Spleen (tissue), 11 donors: ENCODE measurements around the gene ALG1. TPM values are rescaled to one million over a fixed set of nuclear protein-coding genes. Genes with fewer than 3 reads are reported as not detected.
"Not testable (repeated sequence)": the region's sequence is repeated elsewhere in the genome, so short reads cannot be mapped to it uniquely, and the experiment has no call there.

Experiments
- DNase-seq: peaks from one replicate; pipeline ENCODE4 v3.0.0-alpha.2; 2020
- H3K27ac ChIP-seq, 8 donors: fragments of 200-600 bp; sonication (generic) in 7 of 8; 1 replicate in 4 of 8; 2 replicates in 4 of 8; pipeline versions ENCODE4 v1.5.0 to v1.8.0; 2016 to 2021; ENCODE audit warnings: inconsistent platforms in 4 of 8, mild to moderate bottlenecking in 4 of 8, moderate library complexity in 1 of 8
- H3K27me3 ChIP-seq, 7 donors: fragments of 200-600 bp; sonication (generic) in 6 of 7; replicated peaks in 1 of 7; 1 replicate in 4 of 7; 2 replicates in 3 of 7; pipeline versions ENCODE4 v1.5.0 to v1.8.0; 2016 to 2021; ENCODE audit warnings: inconsistent platforms in 3 of 7, mild to moderate bottlenecking in 1 of 7
- H3K36me3 ChIP-seq, 6 donors: fragments of 200-600 bp; sonication (generic) in 5 of 6; 1 replicate in 4 of 6; 2 replicates in 2 of 6; pipeline versions ENCODE4 v1.5.0 to v1.8.0; 2016 to 2021; ENCODE audit warnings: inconsistent platforms in 2 of 6
- H3K4me1 ChIP-seq, 6 donors: fragments of 200-600 bp; sonication (generic) in 5 of 6; 1 replicate in 3 of 6; 2 replicates in 3 of 6; pipeline versions ENCODE4 v1.5.0 to v1.8.0; 2016 to 2021; ENCODE audit warnings: inconsistent platforms in 3 of 6
- H3K4me3 ChIP-seq, 8 donors: fragments of 200-600 bp; sonication (generic) in 7 of 8; 1 replicate in 4 of 8; 2 replicates in 4 of 8; pipeline versions ENCODE4 v1.5.0 to v1.8.0; 2016 to 2021; ENCODE audit warnings: inconsistent platforms in 4 of 8, mild to moderate bottlenecking in 4 of 8, moderate library complexity in 2 of 8
- H3K9me3 ChIP-seq, 8 donors: fragments of 200-600 bp; sonication (generic) in 7 of 8; 1 replicate in 4 of 8; 2 replicates in 4 of 8; pipeline versions ENCODE4 v1.5.0 to v1.8.0; 2016 to 2021; ENCODE audit warnings: inconsistent platforms in 4 of 8
- CTCF ChIP-seq, 11 experiments: fragments of 200-600 bp in 7 of 11; fragments of 450-650 bp in 4 of 11; sonication (generic) in 4 of 11; IDR thresholded peaks in 8 of 11; conservative IDR thresholded peaks in 3 of 11; 1 replicate in 7 of 11; 2 replicates in 4 of 11; pipeline versions ENCODE4 v1.4.0 to v1.8.0; 2016 to 2021; ENCODE audit warnings: antibody characterized with exemption in 11 of 11, inconsistent platforms in 4 of 11, mild to moderate bottlenecking in 1 of 11
- POLR2AphosphoS5 ChIP-seq, 3 donors: sonication (generic); formaldehyde crosslinking; IDR thresholded peaks; one replicate each; pipeline ENCODE4 v1.5.1; 2017; ENCODE audit warnings: antibody characterized with exemption in 3 of 3
- WGBS, 5 donors: extraction: QIAGEN DNeasy Blood & Tissue Kit in 3 of 5; methylation state at CpG; one replicate each; pipeline versions ENCODE4 v1.1.5 to v1.1.7; 2013 to 2018; 5-methylcytosine and 5-hydroxymethylcytosine counted together
- intact Hi-C: fragments of 100-400 bp; cut with DNase I; formaldehyde crosslinking; loops from one replicate; pipeline ENCODE4 v1.15.0; 2023; ENCODE audit warnings: low total_unique reads
- polyA plus RNA-seq, 3 donors: library from polyadenylated mRNA; stranded (reverse); fragments of 200-250 nt; gene quantifications; one replicate each; pipeline ENCODE4 v1.2.1, GENCODE V29; 2013
- total RNA-seq, 7 donors: library from RNA; depleted of rRNA in 3 of 7; stranded (reverse); fragments of >200 nt in 3 of 7; fragmentation: NEBNext Ultra II Directional in 4 of 7; extraction: Animal tissue kit (Norgen Biotek cat#: 25700) in 4 of 7; gene quantifications; one replicate each; pipeline versions ENCODE4 v1.1.0 to v1.2.1, GENCODE V29; 2016 to 2021
- donor health status: healthy with polysubstance abuse.
- donor health status: DM: no; HTN: no; CAD: no; lungs with moderate emphysema.
- donor health status: DM: no; HTN: no; CAD: no.
- donor health status: Bipolar disorder and iron deficiency.
- donor health status: healthy.
- donor health status: DM: no; HTN: no; CAD: no.
- donor health status: DM: yes; HTN: yes; CAD: no.

ALG1 gene
- total and polyA plus RNA-seq, 10 donors, result 13.0 to 46.2 (median 21.1) TPM

GRCh38 chr16:5093081-5093480 is 21.4 kb downstream of the ALG1 start:
- H3K27me3 ChIP-seq, H3K9me3 ChIP-seq, intact Hi-C loops, H3K27ac ChIP-seq, H3K4me3 ChIP-seq: not testable (repeated sequence)
- Histone ChIP-seq H3K4me1 (peaks cover 0 to 17% (median 4%) of the 10 kb centered on the region in 6 donors), H3K36me3 (peaks cover 0 to 27% (median 16%) of the 10 kb centered on the region in 6 donors)
- peak; percentile 67 for DNase-seq
- 87 to 94% (median 89%) methylated on average over 6 to 9 of the region's 9 CpGs for WGBS, 5 donors
- peak in 1 of 3 donors; percentile 13 for TF ChIP-seq POLR2AphosphoS5 (IDR thresholded peaks at IDR 0.05)

- 73 to 97% (median 84%) methylated on average over 8 to 11 of the region's 11 CpGs for WGBS, 5 donors
- H3K36me3 ChIP-seq, result peaks cover 0 to 20% (median 12%) of the 10 kb centered on the region in 6 donors
- H3K9me3 ChIP-seq, H3K27ac ChIP-seq, DNase-seq, H3K27me3 ChIP-seq, H3K4me3 ChIP-seq, intact Hi-C loops: not testable (repeated sequence)
- peaks cover 0 to 19% (median 6%) of the 10 kb centered on the region in 6 donors for H3K4me1 ChIP-seq
Measured at GRCh38 chr16:5093746-5094145, 22.1 kb downstream of the ALG1 start.

DNA sequence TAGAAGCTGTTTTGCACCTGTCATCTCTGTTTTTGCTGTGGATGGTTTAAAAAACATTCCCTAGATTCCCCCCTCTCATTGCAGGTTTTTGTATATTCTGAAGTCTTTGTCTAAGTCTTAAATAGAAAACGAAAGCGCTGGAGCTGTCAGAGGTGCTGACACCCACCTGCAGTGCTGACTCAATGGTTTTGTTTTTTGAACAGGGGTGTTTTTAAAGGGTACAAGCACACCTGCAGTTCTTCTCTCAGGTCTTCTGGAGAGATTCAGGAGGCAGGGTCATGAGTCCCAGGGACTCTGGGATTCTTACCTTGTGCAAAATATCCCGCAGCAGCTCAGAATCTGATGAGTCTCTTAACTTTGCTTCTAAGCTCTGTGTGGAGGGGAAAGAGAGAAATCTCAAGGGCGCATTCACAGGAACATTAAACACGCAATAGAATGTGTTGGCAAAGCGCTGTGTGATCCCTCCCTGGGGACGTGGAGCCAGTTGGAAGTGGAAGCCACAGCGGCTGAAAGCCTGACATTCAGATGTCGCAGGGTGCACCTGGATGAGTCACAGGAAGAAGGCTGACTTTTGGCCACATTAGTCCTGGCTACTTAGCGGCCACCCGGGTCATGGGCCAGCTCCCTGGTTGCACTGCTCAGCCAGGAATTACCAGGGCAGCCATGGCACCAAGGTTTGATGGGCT is 23.6 kb downstream of the ALG1 start:
- intact Hi-C loops, H3K27ac ChIP-seq: not testable (repeated sequence)

GRCh38 chr16:5096437-5097060 is 24.9 kb downstream of the ALG1 start:
- DNase-seq, result not testable (repeated sequence)

More for the DNA sequence above, 23.6 kb downstream of the ALG1 start:
- DNase-seq, result peak; percentile 61
- H3K9me3 ChIP-seq, H3K36me3 ChIP-seq, H3K4me3 ChIP-seq, H3K27me3 ChIP-seq: not testable (repeated sequence)
- WGBS, 5 donors, result 66 to 93% (median 76%) methylated on average over 9 to 11 of the region's 11 CpGs
- H3K4me1 ChIP-seq, result peaks cover 0 to 21% (median 10%) of the 10 kb centered on the region in 6 donors

DNA sequence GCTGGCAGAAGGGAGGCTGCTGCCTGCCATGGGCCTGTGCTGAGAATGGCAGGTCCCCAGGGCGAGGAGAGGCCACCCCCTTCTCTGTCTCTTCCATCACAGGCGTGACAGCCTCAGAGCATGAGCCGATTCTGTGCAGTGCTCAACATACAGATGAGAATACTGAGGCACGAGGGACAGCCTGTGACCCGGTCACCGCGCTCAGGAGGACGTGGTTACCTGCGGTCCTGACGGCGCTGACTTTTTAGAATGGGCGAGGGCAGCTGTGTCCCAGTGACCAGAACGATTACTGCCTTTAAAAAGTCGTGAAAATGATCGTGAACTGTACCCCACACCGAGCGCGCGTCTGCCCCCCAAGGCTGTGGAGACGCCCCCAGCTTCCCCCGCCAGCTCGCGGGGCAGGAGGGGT is 25.4 kb downstream of the ALG1 start:
- WGBS, 5 donors, result 0 to 1% (median 1%) methylated on average over 13 to 23 of the region's 23 CpGs
- H3K9me3 ChIP-seq, DNase-seq, H3K36me3 ChIP-seq, intact Hi-C loops, H3K27me3 ChIP-seq: not testable (repeated sequence)
- Histone ChIP-seq H3K4me3 (peak overlapping the region; percentile 73 to 93 (median 84)), H3K27ac (peak overlapping the region; percentile 41 to 92 (median 84)), H3K4me1 (peaks cover 0 to 21% (median 10%) of the 10 kb centered on the region in 6 donors)

More at GRCh38 chr16:5096437-5097060, 24.9 kb downstream of the ALG1 start:
- intact Hi-C loops, H3K9me3 ChIP-seq, H3K36me3 ChIP-seq, H3K27me3 ChIP-seq: not testable (repeated sequence)
- peaks cover 0 to 21% (median 10%) of the 10 kb centered on the region in 6 donors for H3K4me1 ChIP-seq
- peak overlapping the region in 4 of 8 donors; percentile 88 to 92 (median 90) for H3K27ac ChIP-seq
- 28 to 43% (median 39%) methylated on average over 6 to 7 of the region's 7 CpGs for WGBS, 5 donors
- H3K4me3 ChIP-seq, result peak overlapping the region in 7 of 8 donors; percentile 73 to 93 (median 85)

DNA sequence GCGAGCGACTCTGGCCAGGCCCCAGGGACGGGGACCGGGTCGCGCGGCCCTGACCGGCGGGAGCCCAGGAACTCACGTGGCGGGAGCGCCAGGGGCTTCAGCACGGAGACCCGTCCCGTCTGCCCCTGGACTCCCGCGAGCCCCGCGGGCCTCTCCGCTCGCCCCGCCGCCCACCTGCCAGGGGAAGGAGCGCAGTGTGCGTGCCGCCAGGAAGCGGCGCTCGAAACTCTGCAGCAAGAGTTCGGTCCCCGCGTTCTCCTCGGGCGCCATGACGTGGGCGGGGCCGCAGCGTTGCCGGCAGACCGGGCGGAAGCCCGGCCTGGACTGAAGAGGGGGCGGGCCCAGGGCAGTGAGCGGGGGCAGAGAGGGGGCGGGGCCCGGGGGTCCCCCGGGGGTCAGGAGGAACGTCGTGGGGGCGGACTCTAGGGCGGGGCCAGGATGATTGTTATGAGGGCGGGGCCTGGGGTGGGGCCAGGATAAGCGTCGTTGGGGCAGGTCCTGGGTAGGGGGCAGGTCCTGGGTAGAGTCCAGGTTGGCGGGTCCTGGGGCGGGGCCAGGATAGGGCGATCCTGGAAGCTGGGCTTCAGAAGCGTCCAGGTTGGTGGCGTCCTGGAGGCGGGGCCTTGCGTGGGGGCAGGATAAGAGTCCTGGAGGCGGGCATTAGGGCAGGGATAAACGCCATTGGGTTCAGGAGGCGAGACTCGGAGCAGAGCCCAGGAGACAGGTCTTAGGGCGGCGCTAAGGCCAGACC is 26.0 kb downstream of the ALG1 start, which contains the start of gene EEF2KMT:
Gene EEF2KMT, minus strand, starts transcription at position 326 of the 751 bp plus-strand sequence. Its CDS starts 56 bp downstream, at position 270.
- DNase-seq, result peak; percentile 99
- Histone ChIP-seq H3K4me1 (peaks cover 0 to 16% (median 8%) of the 10 kb centered on the region in 6 donors), H3K4me3 (peak within 1 kb of the TSS; percentile 73 to 93 (median 84)), H3K27ac (peak within 1 kb of the TSS; percentile 70 to 92 (median 85))
- 0 to 1% (median 0%) methylated on average over 24 to 67 of the region's 67 CpGs for WGBS, 5 donors
- peak; percentile 45 to 73 (median 72) for TF ChIP-seq POLR2AphosphoS5 (IDR thresholded peaks at IDR 0.05)
- peak in 1 of 11 experiments; percentile 11 for TF ChIP-seq CTCF (IDR thresholded peaks at IDR 0.05 in 8 of 11, conservative IDR thresholded peaks at IDR 0.05 in 3 of 11)
- H3K9me3 ChIP-seq, H3K36me3 ChIP-seq, intact Hi-C loops, H3K27me3 ChIP-seq: not testable (repeated sequence)
